ENCODE data around the gene TGFBI.

The TGFBI gene

GRCh38 chr5:136028782-136029742 lies at the start of gene TGFBI:
TGFBI (plus strand) TSS chr5:136028988; CDS start chr5:136029056, 68 bp downstream.
- DNase-seq: peak in 1 of 2 experiments; percentile 43

- DNase-seq: no peak
Observed at GRCh38 chr5:135978993-135979392, 49.8 kb upstream of the TGFBI start.

GRCh38 chr5:135979510-135979909 lies 49.3 kb upstream of the TGFBI start:
- no peak for DNase-seq

GRCh38 chr5:135980620-135981019 lies 48.2 kb upstream of the TGFBI start:
- no peak for DNase-seq

GRCh38 chr5:135985951-135986350 lies 42.8 kb upstream of the TGFBI start:
- DNase-seq: no peak

- no peak for DNase-seq
Observed at GRCh38 chr5:135986401-135986800, 42.4 kb upstream of the TGFBI start.

GRCh38 chr5:135986891-135987401 lies 41.8 kb upstream of the TGFBI start:
- DNase-seq: no peak

GRCh38 chr5:135988546-135988945 lies 40.2 kb upstream of the TGFBI start:
- DNase-seq: no peak

GRCh38 chr5:135989686-135990085 lies 39.1 kb upstream of the TGFBI start:
- no peak for DNase-seq

GRCh38 chr5:135990528-135991255 lies 38.1 kb upstream of the TGFBI start:
- no peak for DNase-seq

- no peak for DNase-seq
Observed at GRCh38 chr5:135991429-135991828, 37.4 kb upstream of the TGFBI start.

GRCh38 chr5:135993335-135993879 lies 35.4 kb upstream of the TGFBI start:
- no peak for DNase-seq

- no peak for DNase-seq
Observed at GRCh38 chr5:135993880-135994636, 34.7 kb upstream of the TGFBI start.

GRCh38 chr5:135995976-135996375 lies 32.8 kb upstream of the TGFBI start:
- no peak for DNase-seq

GRCh38 chr5:135996611-135997010 lies 32.2 kb upstream of the TGFBI start:
- no peak for DNase-seq

- DNase-seq: no peak
Observed at GRCh38 chr5:135997673-135998335, 31.0 kb upstream of the TGFBI start.

GRCh38 chr5:135998889-135999288 lies 29.9 kb upstream of the TGFBI start:
- no peak for DNase-seq

- DNase-seq: no peak
Observed at GRCh38 chr5:135999406-136000139, 29.2 kb upstream of the TGFBI start.

- DNase-seq: no peak
Observed at GRCh38 chr5:136000147-136000546, 28.6 kb upstream of the TGFBI start.

GRCh38 chr5:136000932-136001331 lies 27.9 kb upstream of the TGFBI start:
- DNase-seq: no peak

GRCh38 chr5:136001466-136001981 lies 27.3 kb upstream of the TGFBI start:
- no peak for DNase-seq

Data from activated T-cell treated with anti-CD3 and anti-CD28 coated beads, Interleukin-2, amount 50 U/mL, for 48 hours (primary cell).